HepG2 (cell line): ENCODE data around the gene CNTROB. TPM values are rescaled to one million over a fixed set of nuclear protein-coding genes. Genes with fewer than 3 reads are reported as not detected.

Source experiments
- ELF3 ChIP-seq: IDR thresholded peaks from 2 replicates; pipeline ENCODE4 v1.6.1; 2016; ENCODE audit warnings: missing genetic modification reagents, missing compliant biosample characterization
- ETV6 ChIP-seq: sonication (generic); formaldehyde crosslinking; conservative IDR thresholded peaks from 2 replicates; pipeline ENCODE4 v1.4.0; 2020; ENCODE audit warnings: missing genetic modification reagents
- HDAC1 ChIP-seq: sonication (generic); formaldehyde crosslinking; IDR thresholded peaks from 2 replicates; pipeline ENCODE4 v1.5.1; 2020; ENCODE audit warnings: mild to moderate bottlenecking, missing genetic modification reagents
- MXD1 ChIP-seq: sonication (generic); formaldehyde crosslinking; IDR thresholded peaks from 2 replicates; pipeline ENCODE4 v1.4.0; 2020; ENCODE audit warnings: mild to moderate bottlenecking, missing genetic modification reagents
- NR2C2 ChIP-seq: sonication (generic); formaldehyde crosslinking; IDR thresholded peaks from 2 replicates; pipeline ENCODE4 v1.4.0; 2020; ENCODE audit warnings: missing genetic modification reagents, mild to moderate bottlenecking, moderate library complexity, borderline replicate concordance
- SMC3 ChIP-seq: IDR thresholded peaks from 2 replicates; pipeline ENCODE4 v1.6.1; 2011; ENCODE audit warnings: low read length, improper control_type of control experiment
- TCF12 ChIP-seq, 2 experiments: fragments of 450-650 bp in 1 of 2; sonication (generic) in 1 of 2; formaldehyde crosslinking in 1 of 2; IDR thresholded peaks; 2 replicates each; pipeline versions ENCODE4 v1.6.1 to v1.8.0; 2017 to 2022; ENCODE audit warnings: antibody characterized with exemption in 1 of 2, mild to moderate bottlenecking in 1 of 2, missing genetic modification reagents in 1 of 2, moderate library complexity in 1 of 2
- ZBTB25 ChIP-seq: IDR thresholded peaks from 2 replicates; pipeline ENCODE4 v1.6.1; 2018; ENCODE audit warnings: missing genetic modification reagents
- ZNF350 ChIP-seq: sonication (generic); formaldehyde crosslinking; IDR thresholded peaks from 2 replicates; pipeline ENCODE4 v1.4.0; 2020; ENCODE audit warnings: mild to moderate bottlenecking, low read depth, missing genetic modification reagents, borderline replicate concordance
- ZNF496 ChIP-seq: sonication (generic); formaldehyde crosslinking; IDR thresholded peaks from 2 replicates; pipeline ENCODE4 v1.8.1; 2023; ENCODE audit warnings: mild to moderate bottlenecking, moderate library complexity, missing genetic modification reagents; ENCODE audit not compliant: insufficient replicate concordance
- ZNF562 ChIP-seq: sonication (generic); formaldehyde crosslinking; IDR thresholded peaks from 2 replicates; pipeline ENCODE4 v1.8.0; 2022; ENCODE audit warnings: missing genetic modification reagents, borderline replicate concordance
- ZNF768 ChIP-seq: sonication (generic); formaldehyde crosslinking; IDR thresholded peaks from 2 replicates; pipeline ENCODE4 v1.4.0; 2020; ENCODE audit warnings: missing genetic modification reagents
- ZNF879 ChIP-seq: sonication (generic); formaldehyde crosslinking; IDR thresholded peaks from 2 replicates; pipeline ENCODE4 v1.8.1; 2023; ENCODE audit warnings: missing genetic modification reagents
- polyA plus RNA-seq, 8 experiments: library from polyadenylated mRNA; depleted of rRNA in 3 of 8; stranded (reverse) in 7 of 8; unstranded in 1 of 8; fragments of >200 nt; fragmentation: Illumina TruSeq in 4 of 8; extraction: Trizol in 4 of 8; gene quantifications; 2 replicates each; pipeline versions ENCODE4 v1.2.1 to v1.2.3, GENCODE V29; 2011 to 2016; ENCODE audit warnings: low read depth in 4 of 8, missing spikeins in 1 of 8, mixed read lengths in 1 of 8; ENCODE audit not compliant: insufficient read depth in 1 of 8
- total RNA-seq, 5 experiments: library from RNA; depleted of rRNA; stranded (reverse); fragments of >200 nt; fragmentation: Illumina TruSeq; extraction: Trizol; gene quantifications; 2 replicates each; pipeline ENCODE4 v1.2.3, GENCODE V29; 2016; ENCODE audit warnings: low read depth in 1 of 5
- TF ChIP-seq, protein P1 (sequence below): sonication (generic); formaldehyde crosslinking; IDR thresholded peaks from 2 replicates; pipeline ENCODE4 v1.4.0; 2020; ENCODE audit warnings: missing genetic modification reagents
- TF ChIP-seq, protein P2 (sequence below): sonication (generic); formaldehyde crosslinking; IDR thresholded peaks from 2 replicates; pipeline ENCODE4 v1.8.0; 2022; ENCODE audit warnings: missing genetic modification reagents, mild to moderate bottlenecking, moderate library complexity, borderline replicate concordance
- TF ChIP-seq, protein P3 (sequence below): sonication (generic); formaldehyde crosslinking; IDR thresholded peaks from 2 replicates; pipeline ENCODE4 v1.4.0; 2020; ENCODE audit warnings: missing genetic modification reagents
- TF ChIP-seq, protein P4 (sequence below): IDR thresholded peaks from 2 replicates; pipeline ENCODE4 v1.6.1; 2016; ENCODE audit warnings: missing compliant biosample characterization, missing genetic modification reagents, borderline replicate concordance
- TF ChIP-seq, protein P5 (sequence below): sonication (generic); formaldehyde crosslinking; IDR thresholded peaks from 2 replicates; pipeline ENCODE4 v1.8.0; 2023; ENCODE audit warnings: mild to moderate bottlenecking, missing genetic modification reagents

The CNTROB gene
- total and polyA plus RNA-seq, 2 of the 13 experiments (the other 11 are each of a cell fraction or from before 2014, with no cell fraction given) = 21.2 to 24.1 TPM

DNA sequence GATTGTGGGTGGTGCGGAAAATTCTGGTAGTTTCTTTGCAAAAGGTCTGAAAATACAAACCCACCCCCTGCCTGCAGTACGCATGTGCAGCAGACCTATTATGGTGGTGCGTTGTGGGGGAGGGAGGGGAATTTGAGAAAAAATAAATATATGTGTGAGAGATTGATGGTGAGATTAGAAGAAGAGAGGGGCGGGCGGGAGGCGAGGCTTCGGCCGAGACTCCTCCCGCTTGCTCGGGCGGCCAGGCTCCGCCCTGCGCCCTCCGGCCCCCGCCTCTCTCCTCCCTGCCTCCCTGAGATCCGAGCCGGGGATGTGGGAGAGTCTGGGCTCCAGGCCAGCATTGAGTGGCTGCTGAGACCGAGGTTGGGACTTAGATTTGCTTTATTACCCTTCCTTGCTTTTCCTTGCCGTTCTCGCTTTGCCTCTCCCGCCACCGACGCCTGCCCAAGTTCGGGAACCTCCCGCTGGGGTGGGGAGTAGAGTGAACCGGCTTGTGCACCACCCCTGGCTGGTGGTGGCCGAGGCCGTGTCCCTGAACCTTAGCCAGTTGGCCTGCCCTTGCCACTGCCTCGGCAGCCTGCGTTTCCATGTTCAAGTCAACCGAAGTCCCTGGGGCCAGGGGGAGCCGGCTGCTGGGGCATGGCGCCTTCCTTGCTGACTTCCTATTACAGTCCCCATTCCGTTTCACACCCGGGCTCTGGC, 44.4 kb upstream of the CNTROB start (continued):
- TF ChIP-seq, protein P1, sequence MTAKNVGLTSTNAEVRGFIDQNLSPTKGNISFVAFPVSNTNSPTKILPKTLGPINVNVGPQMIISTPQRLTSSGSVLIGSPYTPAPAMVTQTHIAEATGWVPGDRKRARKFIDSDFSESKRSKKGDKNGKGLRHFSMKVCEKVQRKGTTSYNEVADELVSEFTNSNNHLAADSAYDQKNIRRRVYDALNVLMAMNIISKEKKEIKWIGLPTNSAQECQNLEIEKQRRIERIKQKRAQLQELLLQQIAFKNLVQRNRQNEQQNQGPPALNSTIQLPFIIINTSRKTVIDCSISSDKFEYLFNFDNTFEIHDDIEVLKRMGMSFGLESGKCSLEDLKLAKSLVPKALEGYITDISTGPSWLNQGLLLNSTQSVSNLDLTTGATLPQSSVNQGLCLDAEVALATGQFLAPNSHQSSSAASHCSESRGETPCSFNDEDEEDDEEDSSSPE = 0 out of 2 replicates have a peak, but pooled peaks have one; percentile 8
- peak; percentile 40; the same call in 1 of the 2 replicates for TF ChIP-seq NR2C2 (CRISPR knock-in tag)
- TF ChIP-seq TCF12 (IDR thresholded peaks at IDR 0.05) = no peak
- peak; percentile 64; the same call in 1 of the 2 replicates for TF ChIP-seq TCF12 (CRISPR knock-in tag; IDR thresholded peaks at IDR 0.05)
- peak; percentile 62 for TF ChIP-seq ELF3 (CRISPR knock-in tag)
- TF ChIP-seq, protein P2, sequence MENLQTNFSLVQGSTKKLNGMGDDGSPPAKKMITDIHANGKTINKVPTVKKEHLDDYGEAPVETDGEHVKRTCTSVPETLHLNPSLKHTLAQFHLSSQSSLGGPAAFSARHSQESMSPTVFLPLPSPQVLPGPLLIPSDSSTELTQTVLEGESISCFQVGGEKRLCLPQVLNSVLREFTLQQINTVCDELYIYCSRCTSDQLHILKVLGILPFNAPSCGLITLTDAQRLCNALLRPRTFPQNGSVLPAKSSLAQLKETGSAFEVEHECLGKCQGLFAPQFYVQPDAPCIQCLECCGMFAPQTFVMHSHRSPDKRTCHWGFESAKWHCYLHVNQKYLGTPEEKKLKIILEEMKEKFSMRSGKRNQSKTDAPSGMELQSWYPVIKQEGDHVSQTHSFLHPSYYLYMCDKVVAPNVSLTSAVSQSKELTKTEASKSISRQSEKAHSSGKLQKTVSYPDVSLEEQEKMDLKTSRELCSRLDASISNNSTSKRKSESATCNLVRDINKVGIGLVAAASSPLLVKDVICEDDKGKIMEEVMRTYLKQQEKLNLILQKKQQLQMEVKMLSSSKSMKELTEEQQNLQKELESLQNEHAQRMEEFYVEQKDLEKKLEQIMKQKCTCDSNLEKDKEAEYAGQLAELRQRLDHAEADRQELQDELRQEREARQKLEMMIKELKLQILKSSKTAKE (CRISPR knock-in tag) = peak; percentile 77
- peak; percentile 78; the same call in 1 of the 2 replicates for TF ChIP-seq MXD1
- no peak for TF ChIP-seq SMC3
- TF ChIP-seq ZNF768 (CRISPR knock-in tag) = peak; percentile 29; the same call in 1 of the 2 replicates
- no peak for TF ChIP-seq ETV6 (CRISPR knock-in tag)
- no peak for TF ChIP-seq ZNF879 (CRISPR knock-in tag)
- TF ChIP-seq ZNF562 = no peak
- TF ChIP-seq, protein P3, sequence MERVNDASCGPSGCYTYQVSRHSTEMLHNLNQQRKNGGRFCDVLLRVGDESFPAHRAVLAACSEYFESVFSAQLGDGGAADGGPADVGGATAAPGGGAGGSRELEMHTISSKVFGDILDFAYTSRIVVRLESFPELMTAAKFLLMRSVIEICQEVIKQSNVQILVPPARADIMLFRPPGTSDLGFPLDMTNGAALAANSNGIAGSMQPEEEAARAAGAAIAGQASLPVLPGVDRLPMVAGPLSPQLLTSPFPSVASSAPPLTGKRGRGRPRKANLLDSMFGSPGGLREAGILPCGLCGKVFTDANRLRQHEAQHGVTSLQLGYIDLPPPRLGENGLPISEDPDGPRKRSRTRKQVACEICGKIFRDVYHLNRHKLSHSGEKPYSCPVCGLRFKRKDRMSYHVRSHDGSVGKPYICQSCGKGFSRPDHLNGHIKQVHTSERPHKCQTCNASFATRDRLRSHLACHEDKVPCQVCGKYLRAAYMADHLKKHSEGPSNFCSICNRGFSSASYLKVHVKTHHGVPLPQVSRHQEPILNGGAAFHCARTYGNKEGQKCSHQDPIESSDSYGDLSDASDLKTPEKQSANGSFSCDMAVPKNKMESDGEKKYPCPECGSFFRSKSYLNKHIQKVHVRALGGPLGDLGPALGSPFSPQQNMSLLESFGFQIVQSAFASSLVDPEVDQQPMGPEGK (CRISPR knock-in tag) = peak; percentile 55
- TF ChIP-seq ZNF496 (CRISPR knock-in tag) = no peak
- TF ChIP-seq, protein P4, sequence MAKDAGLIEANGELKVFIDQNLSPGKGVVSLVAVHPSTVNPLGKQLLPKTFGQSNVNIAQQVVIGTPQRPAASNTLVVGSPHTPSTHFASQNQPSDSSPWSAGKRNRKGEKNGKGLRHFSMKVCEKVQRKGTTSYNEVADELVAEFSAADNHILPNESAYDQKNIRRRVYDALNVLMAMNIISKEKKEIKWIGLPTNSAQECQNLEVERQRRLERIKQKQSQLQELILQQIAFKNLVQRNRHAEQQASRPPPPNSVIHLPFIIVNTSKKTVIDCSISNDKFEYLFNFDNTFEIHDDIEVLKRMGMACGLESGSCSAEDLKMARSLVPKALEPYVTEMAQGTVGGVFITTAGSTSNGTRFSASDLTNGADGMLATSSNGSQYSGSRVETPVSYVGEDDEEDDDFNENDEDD (CRISPR knock-in tag) = peak; percentile 13; the same call in 1 of the 2 replicates
- peak; percentile 80 for TF ChIP-seq ZNF350
- TF ChIP-seq ZBTB25 = no peak
- peak; percentile 75 for TF ChIP-seq HDAC1
- TF ChIP-seq, protein P5, sequence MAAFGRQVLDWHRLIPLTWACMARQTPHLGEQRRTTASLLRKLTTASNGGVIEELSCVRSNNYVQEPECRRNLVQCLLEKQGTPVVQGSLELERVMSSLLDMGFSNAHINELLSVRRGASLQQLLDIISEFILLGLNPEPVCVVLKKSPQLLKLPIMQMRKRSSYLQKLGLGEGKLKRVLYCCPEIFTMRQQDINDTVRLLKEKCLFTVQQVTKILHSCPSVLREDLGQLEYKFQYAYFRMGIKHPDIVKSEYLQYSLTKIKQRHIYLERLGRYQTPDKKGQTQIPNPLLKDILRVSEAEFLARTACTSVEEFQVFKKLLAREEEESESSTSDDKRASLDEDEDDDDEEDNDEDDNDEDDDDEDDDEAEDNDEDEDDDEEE (CRISPR knock-in tag) = peak; percentile 49; the same call in 1 of the 2 replicates
